GM23338 (cell line): ENCODE results near the gene MICA. TPM values are rescaled to one million over a fixed set of nuclear protein-coding genes. Genes with fewer than 3 reads are reported as not detected.

ENCODE experiments used
- ATAC-seq: fragments of 200-7000 bp; cut with Tn5 transposase; 3 replicates; pipeline ENCODE4 v1.9.1; 2020
- DNase-seq: peaks from one replicate; pipeline ENCODE4 v3.0.0-alpha.2; 2015; ENCODE audit warnings: low spot score
- H2AFZ ChIP-seq: fragments of 200-600 bp; sonication (generic); 2 replicates; pipeline ENCODE4 v1.8.0; 2016; ENCODE audit warnings: antibody characterized with exemption, mild to moderate bottlenecking, moderate library complexity
- H3F3A ChIP-seq: fragments of 200-600 bp; sonication (generic); replicated peaks from 2 replicates; pipeline ENCODE4 v1.8.0; 2017; ENCODE audit warnings: antibody characterized with exemption, mixed run types, low read depth
- H3K27ac ChIP-seq: fragments of 200-600 bp; sonication (generic); 2 replicates; pipeline ENCODE4 v1.6.1; 2016; ENCODE audit warnings: low read depth
- H3K27me3 ChIP-seq: fragments of 200-600 bp; sonication (generic); 2 replicates; pipeline ENCODE4 v1.8.0; 2016; ENCODE audit warnings: mild to moderate bottlenecking, mixed run types, moderate library complexity; ENCODE audit not compliant: insufficient read depth
- H3K36me3 ChIP-seq: fragments of 200-600 bp; sonication (generic); 2 replicates; pipeline ENCODE4 v1.8.0; 2016; ENCODE audit warnings: mild to moderate bottlenecking; ENCODE audit not compliant: insufficient read depth
- H3K4me1 ChIP-seq: fragments of 200-600 bp; sonication (generic); 2 replicates; pipeline ENCODE4 v1.8.0; 2016; ENCODE audit warnings: mild to moderate bottlenecking, moderate library complexity; ENCODE audit not compliant: insufficient read depth
- H3K4me2 ChIP-seq: fragments of 200-600 bp; sonication (generic); 2 replicates; pipeline ENCODE4 v1.7.1; 2017; ENCODE audit warnings: mixed run types
- H3K4me3 ChIP-seq: fragments of 200-600 bp; sonication (generic); 2 replicates; pipeline ENCODE4 v1.6.1; 2016; ENCODE audit warnings: mixed run types
- H3K79me2 ChIP-seq: fragments of 200-600 bp; sonication (generic); replicated peaks from 2 replicates; pipeline ENCODE4 v1.8.0; 2017; ENCODE audit warnings: mild to moderate bottlenecking; ENCODE audit not compliant: insufficient read depth
- H3K9me2 ChIP-seq: fragments of 200-600 bp; sonication (generic); 2 replicates; pipeline ENCODE4 v1.8.0; 2017; ENCODE audit not compliant: insufficient read depth
- H4K20me1 ChIP-seq: fragments of 200-600 bp; sonication (generic); replicated peaks from 2 replicates; pipeline ENCODE4 v1.8.0; 2017; ENCODE audit warnings: mild to moderate bottlenecking; ENCODE audit not compliant: insufficient read depth
- H3K27ac Mint-ChIP-seq: 2 replicates; pipeline ENCODE4 v1.8.0; 2020; ENCODE audit warnings: inconsistent platforms, mild to moderate bottlenecking, moderate library complexity, mixed read lengths
- H3K27me3 Mint-ChIP-seq: 3 replicates; pipeline ENCODE4 v1.8.0; 2022; ENCODE audit warnings: low read depth, mild to moderate bottlenecking, moderate library complexity, mixed read lengths, inconsistent platforms; ENCODE audit not compliant: insufficient read depth, poor library complexity
- H3K36me3 Mint-ChIP-seq: 3 replicates; pipeline ENCODE4 v1.8.0; 2021; ENCODE audit warnings: low read depth, mild to moderate bottlenecking, inconsistent platforms, moderate library complexity, mixed read lengths
- H3K4me1 Mint-ChIP-seq: 3 replicates; pipeline ENCODE4 v1.8.0; 2020; ENCODE audit warnings: mild to moderate bottlenecking, inconsistent platforms, mixed read lengths
- H3K4me3 Mint-ChIP-seq: 3 replicates; pipeline ENCODE4 v1.8.0; 2021; ENCODE audit warnings: moderate library complexity, mild to moderate bottlenecking, inconsistent platforms, mixed read lengths
- H3K9me3 Mint-ChIP-seq: 3 replicates; pipeline ENCODE4 v1.8.0; 2020; ENCODE audit warnings: moderate library complexity, mild to moderate bottlenecking, inconsistent platforms, mixed read lengths
- ETS1 ChIP-seq: IDR thresholded peaks from 2 replicates; pipeline ENCODE4 v1.6.1; 2016; ENCODE audit warnings: antibody characterized with exemption
- EZH2 ChIP-seq: fragments of 200-600 bp; sonication (generic); IDR thresholded peaks from one replicate; pipeline ENCODE4 v1.8.0; 2017; ENCODE audit warnings: antibody characterized with exemption, mild to moderate bottlenecking, low read depth; ENCODE audit not compliant: unreplicated experiment
- JUNB ChIP-seq: IDR thresholded peaks from one replicate; pipeline ENCODE4 v1.6.1; 2016; ENCODE audit warnings: antibody characterized with exemption; ENCODE audit not compliant: unreplicated experiment
- STAT1 ChIP-seq: IDR thresholded peaks from one replicate; pipeline ENCODE4 v1.6.1; 2016; ENCODE audit warnings: antibody characterized with exemption; ENCODE audit not compliant: unreplicated experiment
- ZNF114 ChIP-seq: fragments of 250-450 bp; sonication (Bioruptor Pico); IDR thresholded peaks from 2 replicates; pipeline ENCODE4 v1.5.0; 2020; ENCODE audit warnings: mild to moderate bottlenecking, moderate library complexity
- polyA plus RNA-seq: library from polyadenylated mRNA; unstranded; fragments of >200 nt; fragmentation: Nextera tagmentation; extraction: Ambion mirVana; gene quantifications from 2 replicates; pipeline ENCODE4 v1.2.1, GENCODE V29; 2016
- total RNA-seq: library from RNA; depleted of rRNA; stranded (reverse); fragments of >200 nt; shearing (Covaris generic); gene quantifications from 2 replicates; pipeline ENCODE4 v1.2.3, GENCODE V29; 2014
- TF ChIP-seq, protein P1 (sequence below): fragments of 250-450 bp; sonication (Bioruptor Pico); IDR thresholded peaks from 2 replicates; pipeline ENCODE4 v1.5.0; 2020; ENCODE audit warnings: mild to moderate bottlenecking, moderate library complexity
- TF ChIP-seq, protein P2 (sequence below), 2 experiments: fragments of 200-600 bp in 1 of 2; sonication (generic) in 1 of 2; conservative IDR thresholded peaks; 2 replicates each; pipeline versions ENCODE4 v1.5.1 to v1.6.1; 2016 to 2017; ENCODE audit warnings: antibody characterized with exemption in 2 of 2, low read depth in 2 of 2, mild to moderate bottlenecking in 2 of 2, moderate library complexity in 1 of 2
- TF ChIP-seq, protein P3 (sequence below): IDR thresholded peaks from one replicate; pipeline ENCODE4 v1.6.1; 2018; ENCODE audit warnings: antibody characterized with exemption; ENCODE audit not compliant: unreplicated experiment

MICA gene
- total and polyA plus RNA-seq, 2 experiments from 2014 or later = 13.4 to 22.7 TPM

GRCh38 chr6:31446481-31446880, 43.1 kb downstream of the MICA start:
- DNase-seq = no peak
- Mint-ChIP-seq H3K4me3 (no peak overlapping the region), H3K27me3 (peaks cover 1% of the 10 kb centered on the region)

More at GRCh38 chr6:31446481-31446880, 43.1 kb downstream of the MICA start:
- Histone ChIP-seq H3K36me3 (no peaks in the 10 kb centered on the region), H3K4me2 (no peak overlapping the region), H3F3A (0 out of 2 replicates have a peak, but pooled peaks cover under 1% of the 10 kb centered on the region), H3K27me3 (no peaks in the 10 kb centered on the region), H3K9me2 (no peaks in the 10 kb centered on the region), H3K4me1 (peaks cover 12% of the 10 kb centered on the region), H3K79me2 (no peaks in the 10 kb centered on the region), H3K4me3 (no peak overlapping the region), H2AFZ (no peak overlapping the region), H3K27ac (no peak overlapping the region), H4K20me1 (no peaks in the 10 kb centered on the region)
- TF ChIP-seq ETS1 (no peak), ZNF114 (CRISPR knock-in tag) (no peak), EZH2 (no peak), JUNB (no peak), STAT1 (no peak)
- TF ChIP-seq, protein P1, sequence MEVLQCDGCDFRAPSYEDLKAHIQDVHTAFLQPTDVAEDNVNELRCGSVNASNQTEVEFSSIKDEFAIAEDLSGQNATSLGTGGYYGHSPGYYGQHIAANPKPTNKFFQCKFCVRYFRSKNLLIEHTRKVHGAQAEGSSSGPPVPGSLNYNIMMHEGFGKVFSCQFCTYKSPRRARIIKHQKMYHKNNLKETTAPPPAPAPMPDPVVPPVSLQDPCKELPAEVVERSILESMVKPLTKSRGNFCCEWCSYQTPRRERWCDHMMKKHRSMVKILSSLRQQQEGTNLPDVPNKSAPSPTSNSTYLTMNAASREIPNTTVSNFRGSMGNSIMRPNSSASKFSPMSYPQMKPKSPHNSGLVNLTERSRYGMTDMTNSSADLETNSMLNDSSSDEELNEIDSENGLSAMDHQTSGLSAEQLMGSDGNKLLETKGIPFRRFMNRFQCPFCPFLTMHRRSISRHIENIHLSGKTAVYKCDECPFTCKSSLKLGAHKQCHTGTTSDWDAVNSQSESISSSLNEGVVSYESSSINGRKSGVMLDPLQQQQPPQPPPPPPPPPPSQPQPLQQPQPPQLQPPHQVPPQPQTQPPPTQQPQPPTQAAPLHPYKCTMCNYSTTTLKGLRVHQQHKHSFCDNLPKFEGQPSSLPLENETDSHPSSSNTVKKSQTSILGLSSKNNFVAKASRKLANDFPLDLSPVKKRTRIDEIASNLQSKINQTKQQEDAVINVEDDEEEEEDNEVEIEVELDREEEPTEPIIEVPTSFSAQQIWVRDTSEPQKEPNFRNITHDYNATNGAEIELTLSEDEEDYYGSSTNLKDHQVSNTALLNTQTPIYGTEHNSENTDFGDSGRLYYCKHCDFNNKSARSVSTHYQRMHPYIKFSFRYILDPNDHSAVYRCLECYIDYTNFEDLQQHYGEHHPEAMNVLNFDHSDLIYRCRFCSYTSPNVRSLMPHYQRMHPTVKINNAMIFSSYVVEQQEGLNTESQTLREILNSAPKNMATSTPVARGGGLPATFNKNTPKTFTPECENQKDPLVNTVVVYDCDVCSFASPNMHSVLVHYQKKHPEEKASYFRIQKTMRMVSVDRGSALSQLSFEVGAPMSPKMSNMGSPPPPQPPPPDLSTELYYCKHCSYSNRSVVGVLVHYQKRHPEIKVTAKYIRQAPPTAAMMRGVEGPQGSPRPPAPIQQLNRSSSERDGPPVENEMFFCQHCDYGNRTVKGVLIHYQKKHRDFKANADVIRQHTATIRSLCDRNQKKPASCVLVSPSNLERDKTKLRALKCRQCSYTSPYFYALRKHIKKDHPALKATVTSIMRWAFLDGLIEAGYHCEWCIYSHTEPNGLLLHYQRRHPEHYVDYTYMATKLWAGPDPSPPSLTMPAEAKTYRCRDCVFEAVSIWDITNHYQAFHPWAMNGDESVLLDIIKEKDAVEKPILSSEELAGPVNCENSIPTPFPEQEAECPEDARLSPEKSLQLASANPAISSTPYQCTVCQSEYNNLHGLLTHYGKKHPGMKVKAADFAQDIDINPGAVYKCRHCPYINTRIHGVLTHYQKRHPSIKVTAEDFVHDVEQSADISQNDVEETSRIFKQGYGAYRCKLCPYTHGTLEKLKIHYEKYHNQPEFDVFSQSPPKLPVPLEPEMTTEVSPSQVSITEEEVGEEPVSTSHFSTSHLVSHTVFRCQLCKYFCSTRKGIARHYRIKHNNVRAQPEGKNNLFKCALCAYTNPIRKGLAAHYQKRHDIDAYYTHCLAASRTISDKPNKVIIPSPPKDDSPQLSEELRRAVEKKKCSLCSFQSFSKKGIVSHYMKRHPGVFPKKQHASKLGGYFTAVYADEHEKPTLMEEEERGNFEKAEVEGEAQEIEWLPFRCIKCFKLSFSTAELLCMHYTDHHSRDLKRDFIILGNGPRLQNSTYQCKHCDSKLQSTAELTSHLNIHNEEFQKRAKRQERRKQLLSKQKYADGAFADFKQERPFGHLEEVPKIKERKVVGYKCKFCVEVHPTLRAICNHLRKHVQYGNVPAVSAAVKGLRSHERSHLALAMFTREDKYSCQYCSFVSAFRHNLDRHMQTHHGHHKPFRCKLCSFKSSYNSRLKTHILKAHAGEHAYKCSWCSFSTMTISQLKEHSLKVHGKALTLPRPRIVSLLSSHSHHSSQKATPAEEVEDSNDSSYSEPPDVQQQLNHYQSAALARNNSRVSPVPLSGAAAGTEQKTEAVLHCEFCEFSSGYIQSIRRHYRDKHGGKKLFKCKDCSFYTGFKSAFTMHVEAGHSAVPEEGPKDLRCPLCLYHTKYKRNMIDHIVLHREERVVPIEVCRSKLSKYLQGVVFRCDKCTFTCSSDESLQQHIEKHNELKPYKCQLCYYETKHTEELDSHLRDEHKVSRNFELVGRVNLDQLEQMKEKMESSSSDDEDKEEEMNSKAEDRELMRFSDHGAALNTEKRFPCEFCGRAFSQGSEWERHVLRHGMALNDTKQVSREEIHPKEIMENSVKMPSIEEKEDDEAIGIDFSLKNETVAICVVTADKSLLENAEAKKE (CRISPR knock-in tag) = no peak
- TF ChIP-seq, protein P2, sequence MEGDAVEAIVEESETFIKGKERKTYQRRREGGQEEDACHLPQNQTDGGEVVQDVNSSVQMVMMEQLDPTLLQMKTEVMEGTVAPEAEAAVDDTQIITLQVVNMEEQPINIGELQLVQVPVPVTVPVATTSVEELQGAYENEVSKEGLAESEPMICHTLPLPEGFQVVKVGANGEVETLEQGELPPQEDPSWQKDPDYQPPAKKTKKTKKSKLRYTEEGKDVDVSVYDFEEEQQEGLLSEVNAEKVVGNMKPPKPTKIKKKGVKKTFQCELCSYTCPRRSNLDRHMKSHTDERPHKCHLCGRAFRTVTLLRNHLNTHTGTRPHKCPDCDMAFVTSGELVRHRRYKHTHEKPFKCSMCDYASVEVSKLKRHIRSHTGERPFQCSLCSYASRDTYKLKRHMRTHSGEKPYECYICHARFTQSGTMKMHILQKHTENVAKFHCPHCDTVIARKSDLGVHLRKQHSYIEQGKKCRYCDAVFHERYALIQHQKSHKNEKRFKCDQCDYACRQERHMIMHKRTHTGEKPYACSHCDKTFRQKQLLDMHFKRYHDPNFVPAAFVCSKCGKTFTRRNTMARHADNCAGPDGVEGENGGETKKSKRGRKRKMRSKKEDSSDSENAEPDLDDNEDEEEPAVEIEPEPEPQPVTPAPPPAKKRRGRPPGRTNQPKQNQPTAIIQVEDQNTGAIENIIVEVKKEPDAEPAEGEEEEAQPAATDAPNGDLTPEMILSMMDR (conservative IDR thresholded peaks at IDR 0.05; ENCODE audit: low read depth in 2 of 2) = no peak
- TF ChIP-seq, protein P3, sequence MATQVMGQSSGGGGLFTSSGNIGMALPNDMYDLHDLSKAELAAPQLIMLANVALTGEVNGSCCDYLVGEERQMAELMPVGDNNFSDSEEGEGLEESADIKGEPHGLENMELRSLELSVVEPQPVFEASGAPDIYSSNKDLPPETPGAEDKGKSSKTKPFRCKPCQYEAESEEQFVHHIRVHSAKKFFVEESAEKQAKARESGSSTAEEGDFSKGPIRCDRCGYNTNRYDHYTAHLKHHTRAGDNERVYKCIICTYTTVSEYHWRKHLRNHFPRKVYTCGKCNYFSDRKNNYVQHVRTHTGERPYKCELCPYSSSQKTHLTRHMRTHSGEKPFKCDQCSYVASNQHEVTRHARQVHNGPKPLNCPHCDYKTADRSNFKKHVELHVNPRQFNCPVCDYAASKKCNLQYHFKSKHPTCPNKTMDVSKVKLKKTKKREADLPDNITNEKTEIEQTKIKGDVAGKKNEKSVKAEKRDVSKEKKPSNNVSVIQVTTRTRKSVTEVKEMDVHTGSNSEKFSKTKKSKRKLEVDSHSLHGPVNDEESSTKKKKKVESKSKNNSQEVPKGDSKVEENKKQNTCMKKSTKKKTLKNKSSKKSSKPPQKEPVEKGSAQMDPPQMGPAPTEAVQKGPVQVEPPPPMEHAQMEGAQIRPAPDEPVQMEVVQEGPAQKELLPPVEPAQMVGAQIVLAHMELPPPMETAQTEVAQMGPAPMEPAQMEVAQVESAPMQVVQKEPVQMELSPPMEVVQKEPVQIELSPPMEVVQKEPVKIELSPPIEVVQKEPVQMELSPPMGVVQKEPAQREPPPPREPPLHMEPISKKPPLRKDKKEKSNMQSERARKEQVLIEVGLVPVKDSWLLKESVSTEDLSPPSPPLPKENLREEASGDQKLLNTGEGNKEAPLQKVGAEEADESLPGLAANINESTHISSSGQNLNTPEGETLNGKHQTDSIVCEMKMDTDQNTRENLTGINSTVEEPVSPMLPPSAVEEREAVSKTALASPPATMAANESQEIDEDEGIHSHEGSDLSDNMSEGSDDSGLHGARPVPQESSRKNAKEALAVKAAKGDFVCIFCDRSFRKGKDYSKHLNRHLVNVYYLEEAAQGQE = no peak
- no peak overlapping the region for H3K27ac Mint-ChIP-seq
- no peak for ATAC-seq
- H3K4me1 Mint-ChIP-seq = peaks cover 13% of the 10 kb centered on the region
- no peaks in the 10 kb centered on the region for H3K36me3 Mint-ChIP-seq
- no peaks in the 10 kb centered on the region for H3K9me3 Mint-ChIP-seq
